CD4-positive, CD25-positive, alpha-beta regulatory T cell (primary cell): ENCODE results near the gene DLX3. TPM values are rescaled to one million over a fixed set of nuclear protein-coding genes. Genes with fewer than 3 reads are reported as not detected.

ENCODE experiments used
- ATAC-seq, 2 donors: fragments of 150-1000 bp; cut with Tn5 transposase; one replicate each; pipeline ENCODE4 v1.10.0; 2021; ENCODE audit warnings: low read depth in 2 of 2, moderate number of reproducible peaks in 2 of 2, moderate library complexity in 1 of 2
- DNase-seq, 3 donors: peaks; one replicate each; pipeline versions ENCODE4 v3.0.0 to v3.0.0-alpha.2; 2012 to 2022; ENCODE audit warnings: mixed read lengths in 1 of 3
- H3K27ac ChIP-seq: one replicate; pipeline ENCODE4 v1.7.0; 2013; ENCODE audit warnings: mild to moderate bottlenecking, low read length; ENCODE audit not compliant: insufficient read depth, poor library complexity, severe bottlenecking
- H3K27me3 ChIP-seq: one replicate; pipeline ENCODE4 v1.7.0; 2013; ENCODE audit warnings: low read length; ENCODE audit not compliant: control insufficient read depth, insufficient read depth
- H3K36me3 ChIP-seq: one replicate; pipeline ENCODE4 v1.7.0; 2013; ENCODE audit warnings: mild to moderate bottlenecking, low read length, moderate library complexity; ENCODE audit not compliant: control insufficient read depth, insufficient read depth
- H3K4me1 ChIP-seq: 2 replicates; pipeline ENCODE4 v1.7.0; 2013; ENCODE audit warnings: mild to moderate bottlenecking, low read length; ENCODE audit not compliant: insufficient read depth, control insufficient read depth, poor library complexity, severe bottlenecking
- H3K4me3 ChIP-seq: one replicate; pipeline ENCODE4 v1.7.0; 2013; ENCODE audit warnings: low read depth, mild to moderate bottlenecking, low read length, moderate library complexity
- H3K9me3 ChIP-seq, 2 experiments: 1 replicate in 1 of 2; 2 replicates in 1 of 2; pipeline ENCODE4 v1.7.0; 2013; ENCODE audit warnings: low read length in 2 of 2, mild to moderate bottlenecking in 1 of 2, moderate library complexity in 1 of 2; ENCODE audit not compliant: control insufficient read depth in 2 of 2
- H3K27ac Mint-ChIP-seq, 3 donors: one replicate each; pipeline ENCODE4 v1.8.0; 2020 to 2022; ENCODE audit warnings: mild to moderate bottlenecking in 3 of 3, mixed read lengths in 3 of 3, moderate library complexity in 2 of 3
- H3K27me3 Mint-ChIP-seq: one replicate; pipeline ENCODE4 v1.8.0; 2022; ENCODE audit warnings: mild to moderate bottlenecking, mixed read lengths
- H3K36me3 Mint-ChIP-seq: one replicate; pipeline ENCODE4 v1.8.0; 2020; ENCODE audit warnings: mixed read lengths
- H3K4me1 Mint-ChIP-seq, 4 donors: one replicate each; pipeline ENCODE4 v1.8.0; 2020 to 2022; ENCODE audit warnings: mixed read lengths in 4 of 4, mild to moderate bottlenecking in 1 of 4
- H3K4me3 Mint-ChIP-seq, 4 donors: one replicate each; pipeline ENCODE4 v1.8.0; 2020 to 2022; ENCODE audit warnings: mild to moderate bottlenecking in 4 of 4, mixed read lengths in 4 of 4, moderate library complexity in 3 of 4
- H3K9me3 Mint-ChIP-seq, 7 donors: one replicate each; pipeline ENCODE4 v1.8.0; 2020 to 2022; ENCODE audit warnings: mixed read lengths in 7 of 7, mild to moderate bottlenecking in 3 of 7, moderate library complexity in 2 of 7
- polyA plus RNA-seq, 4 donors: library from polyadenylated mRNA; unstranded; fragments of 300-500 nt; fragmentation: Illumina TruSeq; gene quantifications; one replicate each; pipeline ENCODE4 v1.2.3, GENCODE V29; 2021
- total RNA-seq: library from RNA; stranded (reverse); gene quantifications from one replicate; pipeline ENCODE4 v1.2.3, GENCODE V29; 2022

Gene DLX3
- total and polyA plus RNA-seq, 5 donors from 2014 or later = 0.06 to 0.09 TPM; not detected in 3

GRCh38 chr17:50027881-50028735 lies 33.1 kb upstream of the DLX3 start:
- Histone ChIP-seq H3K4me1 (peaks cover 9% of the 10 kb centered on the region), H3K27me3 (no peaks in the 10 kb centered on the region), H3K4me3 (no peak overlapping the region), H3K36me3 (no peaks in the 10 kb centered on the region), H3K9me3 (no peaks in the 10 kb centered on the region), H3K27ac (no peak overlapping the region)
- no peaks in the 10 kb centered on the region for H3K36me3 Mint-ChIP-seq
- H3K4me3 Mint-ChIP-seq = no peak overlapping the region
- no peak overlapping the region for H3K27ac Mint-ChIP-seq
- DNase-seq (no peak), ATAC-seq (no peak)
- H3K4me1 Mint-ChIP-seq = peaks cover 0 to 19% (median 3%) of the 10 kb centered on the region in 4 donors
- no peaks in the 10 kb centered on the region for H3K9me3 Mint-ChIP-seq
- H3K27me3 Mint-ChIP-seq = peaks cover 21% of the 10 kb centered on the region

- no peaks in the 10 kb centered on the region for H3K9me3 ChIP-seq
- DNase-seq = no peak
Measured at GRCh38 chr17:50027172-50027880, 32.3 kb upstream of the DLX3 start.

GRCh38 chr17:50026837-50027171 lies 31.8 kb upstream of the DLX3 start:
- H3K4me3 Mint-ChIP-seq = no peak overlapping the region
- DNase-seq (peak; percentile 62 to 68 (median 62)), ATAC-seq (peak; percentile 63 to 67)
- H3K9me3 Mint-ChIP-seq = no peaks in the 10 kb centered on the region
- H3K36me3 ChIP-seq = no peaks in the 10 kb centered on the region
- H3K36me3 Mint-ChIP-seq = no peaks in the 10 kb centered on the region
- H3K4me3 ChIP-seq = no peak overlapping the region
- H3K4me1 ChIP-seq = peaks cover 9% of the 10 kb centered on the region
- no peak overlapping the region for H3K27ac ChIP-seq
- no peaks in the 10 kb centered on the region for H3K27me3 ChIP-seq
- peaks cover 21% of the 10 kb centered on the region for H3K27me3 Mint-ChIP-seq
- H3K27ac Mint-ChIP-seq = no peak overlapping the region
- H3K9me3 ChIP-seq = no peaks in the 10 kb centered on the region
- H3K4me1 Mint-ChIP-seq = peaks cover 0 to 19% (median 3%) of the 10 kb centered on the region in 4 donors

More at GRCh38 chr17:50027172-50027880, 32.3 kb upstream of the DLX3 start:
- H3K4me3 ChIP-seq = no peak overlapping the region
- H3K27me3 Mint-ChIP-seq = peaks cover 21% of the 10 kb centered on the region
- H3K9me3 Mint-ChIP-seq = no peaks in the 10 kb centered on the region
- peak; percentile 23 to 24 for ATAC-seq
- peak overlapping the region in 2 of 4 donors; percentile 41 to 55 for H3K4me3 Mint-ChIP-seq
- H3K4me1 Mint-ChIP-seq = peaks cover 0 to 19% (median 3%) of the 10 kb centered on the region in 4 donors
- H3K36me3 ChIP-seq = no peaks in the 10 kb centered on the region
- no peak overlapping the region for H3K27ac Mint-ChIP-seq
- H3K27ac ChIP-seq = no peak overlapping the region
- H3K36me3 Mint-ChIP-seq = no peaks in the 10 kb centered on the region
- H3K27me3 ChIP-seq = no peaks in the 10 kb centered on the region
- peaks cover 9% of the 10 kb centered on the region for H3K4me1 ChIP-seq

GRCh38 chr17:50026046-50026675 lies 31.1 kb upstream of the DLX3 start:
- ATAC-seq = no peak
- H3K9me3 ChIP-seq = no peaks in the 10 kb centered on the region
- Mint-ChIP-seq H3K4me3 (no peak overlapping the region), H3K4me1 (peaks cover 0 to 19% (median 3%) of the 10 kb centered on the region in 4 donors), H3K9me3 (no peaks in the 10 kb centered on the region), H3K27ac (no peak overlapping the region), H3K27me3 (peaks cover 17% of the 10 kb centered on the region), H3K36me3 (no peaks in the 10 kb centered on the region)
- H3K27me3 ChIP-seq = no peaks in the 10 kb centered on the region
- H3K4me3 ChIP-seq = no peak overlapping the region
- H3K4me1 ChIP-seq = peaks cover 9% of the 10 kb centered on the region
- no peak overlapping the region for H3K27ac ChIP-seq
- H3K36me3 ChIP-seq = no peaks in the 10 kb centered on the region
- DNase-seq = no peak

GRCh38 chr17:50024808-50025207 lies 29.8 kb upstream of the DLX3 start:
- Mint-ChIP-seq H3K9me3 (no peaks in the 10 kb centered on the region), H3K36me3 (no peaks in the 10 kb centered on the region), H3K4me1 (peaks cover 0 to 19% (median 3%) of the 10 kb centered on the region in 4 donors), H3K27ac (no peak overlapping the region), H3K4me3 (no peak overlapping the region), H3K27me3 (peaks cover 16% of the 10 kb centered on the region)
- no peak overlapping the region for H3K4me3 ChIP-seq
- ATAC-seq = no peak
- DNase-seq = no peak
- H3K27me3 ChIP-seq = no peaks in the 10 kb centered on the region
- no peak overlapping the region for H3K27ac ChIP-seq
- H3K4me1 ChIP-seq = peaks cover 9% of the 10 kb centered on the region
- H3K36me3 ChIP-seq = no peaks in the 10 kb centered on the region
- H3K9me3 ChIP-seq = no peaks in the 10 kb centered on the region

- DNase-seq = no peak
- Mint-ChIP-seq H3K36me3 (no peaks in the 10 kb centered on the region), H3K4me3 (no peak overlapping the region), H3K9me3 (no peaks in the 10 kb centered on the region), H3K4me1 (peaks cover 0 to 13% (median 1%) of the 10 kb centered on the region in 4 donors), H3K27ac (no peak overlapping the region), H3K27me3 (peaks cover 15% of the 10 kb centered on the region)
- H3K27me3 ChIP-seq = no peaks in the 10 kb centered on the region
- H3K27ac ChIP-seq = no peak overlapping the region
- no peaks in the 10 kb centered on the region for H3K9me3 ChIP-seq
- no peak for ATAC-seq
- peaks cover 9% of the 10 kb centered on the region for H3K4me1 ChIP-seq
- no peaks in the 10 kb centered on the region for H3K36me3 ChIP-seq
- H3K4me3 ChIP-seq = no peak overlapping the region
Measured at GRCh38 chr17:50023520-50023919, 28.5 kb upstream of the DLX3 start.

- H3K36me3 ChIP-seq = no peaks in the 10 kb centered on the region
- H3K27ac Mint-ChIP-seq = no peak overlapping the region
- H3K4me1 ChIP-seq = peaks cover 8% of the 10 kb centered on the region
- DNase-seq = no peak
- no peaks in the 10 kb centered on the region for H3K36me3 Mint-ChIP-seq
- peaks cover 14% of the 10 kb centered on the region for H3K27me3 Mint-ChIP-seq
- H3K27me3 ChIP-seq = no peaks in the 10 kb centered on the region
- no peaks in the 10 kb centered on the region for H3K9me3 Mint-ChIP-seq
- H3K4me3 ChIP-seq = no peak overlapping the region
- ATAC-seq = no peak
- H3K4me3 Mint-ChIP-seq = no peak overlapping the region
- H3K4me1 Mint-ChIP-seq = peaks cover 0 to 10% (median 0%) of the 10 kb centered on the region in 4 donors
- no peak overlapping the region for H3K27ac ChIP-seq
- H3K9me3 ChIP-seq = peaks cover 0 to 2% of the 10 kb centered on the region in 2 experiments
Measured at GRCh38 chr17:50022463-50023130, 27.6 kb upstream of the DLX3 start.
